ENCODE results near the gene RAET1G. TPM values are rescaled to one million over a fixed set of nuclear protein-coding genes. Genes with fewer than 3 reads are reported as not detected.

RAET1G gene
- total RNA-seq, 2 experiments from 2014 or later, result not detected

DNA sequence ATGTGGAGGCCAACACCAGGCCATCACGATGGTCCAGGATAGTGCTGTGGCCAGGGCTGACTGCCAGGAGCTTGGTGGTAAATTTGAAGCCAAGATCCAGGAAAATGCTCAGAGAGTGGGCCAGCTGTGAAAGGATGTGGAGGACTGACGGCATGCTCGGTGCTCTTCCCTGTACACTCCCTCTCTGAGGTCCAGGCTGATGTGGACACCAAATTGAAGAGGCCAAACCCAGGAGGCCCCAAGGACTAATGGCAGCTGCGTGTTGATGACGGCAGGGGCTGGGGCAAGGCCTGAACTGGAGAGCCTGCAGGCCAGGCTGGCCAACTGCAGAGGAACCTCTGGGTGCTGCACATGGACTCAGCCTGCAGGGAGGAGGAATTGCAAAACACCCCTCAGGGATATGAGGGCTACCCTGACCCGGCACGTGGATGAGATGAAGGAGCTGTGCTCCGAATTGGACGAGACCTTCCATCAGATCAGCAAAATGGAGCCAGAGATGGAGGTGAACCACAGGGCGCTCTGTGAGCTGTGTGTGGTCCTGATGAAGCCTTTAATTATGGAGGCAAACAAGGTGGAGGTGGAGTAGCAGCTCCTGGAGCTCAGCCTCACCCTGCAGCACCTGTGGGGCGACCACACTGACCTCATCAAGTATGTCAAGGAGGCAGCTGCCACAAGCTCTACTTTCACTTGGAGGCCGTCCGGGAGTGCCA is 18.1 kb downstream of the RAET1G start:
- TF ChIP-seq, protein P1, sequence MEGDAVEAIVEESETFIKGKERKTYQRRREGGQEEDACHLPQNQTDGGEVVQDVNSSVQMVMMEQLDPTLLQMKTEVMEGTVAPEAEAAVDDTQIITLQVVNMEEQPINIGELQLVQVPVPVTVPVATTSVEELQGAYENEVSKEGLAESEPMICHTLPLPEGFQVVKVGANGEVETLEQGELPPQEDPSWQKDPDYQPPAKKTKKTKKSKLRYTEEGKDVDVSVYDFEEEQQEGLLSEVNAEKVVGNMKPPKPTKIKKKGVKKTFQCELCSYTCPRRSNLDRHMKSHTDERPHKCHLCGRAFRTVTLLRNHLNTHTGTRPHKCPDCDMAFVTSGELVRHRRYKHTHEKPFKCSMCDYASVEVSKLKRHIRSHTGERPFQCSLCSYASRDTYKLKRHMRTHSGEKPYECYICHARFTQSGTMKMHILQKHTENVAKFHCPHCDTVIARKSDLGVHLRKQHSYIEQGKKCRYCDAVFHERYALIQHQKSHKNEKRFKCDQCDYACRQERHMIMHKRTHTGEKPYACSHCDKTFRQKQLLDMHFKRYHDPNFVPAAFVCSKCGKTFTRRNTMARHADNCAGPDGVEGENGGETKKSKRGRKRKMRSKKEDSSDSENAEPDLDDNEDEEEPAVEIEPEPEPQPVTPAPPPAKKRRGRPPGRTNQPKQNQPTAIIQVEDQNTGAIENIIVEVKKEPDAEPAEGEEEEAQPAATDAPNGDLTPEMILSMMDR (conservative IDR thresholded peaks at IDR 0.05; ENCODE audit: low read length), result no peak
- TF ChIP-seq EZH2phosphoT487 (IDR thresholded peaks at IDR 0.05; ENCODE audit: borderline replicate concordance, low read depth, low read length), result no peak
- no peaks in the 10 kb centered on the region for H3K4me1 ChIP-seq (ENCODE audit: insufficient read depth, low read length, poor library complexity, severe bottlenecking)
- no peak overlapping the region for H3K4me3 ChIP-seq (ENCODE audit: low read depth, low read length, poor library complexity, severe bottlenecking)
- intact Hi-C loops (cut with micrococcal nuclease; ENCODE audit: unreplicated experiment), result no loop called here
- H3K9me2 ChIP-seq (ENCODE audit: insufficient read depth, low read length), result no peaks in the 10 kb centered on the region
- BruUV-seq (replicated peaks), result no TSS peak
- H3K36me3 ChIP-seq (ENCODE audit: insufficient read depth, low read length), result no peaks in the 10 kb centered on the region
- ChIA-PET CTCF (ENCODE audit: unreplicated experiment) (no interaction called here), POLR2A (no interaction called here)
- H3K4me2 ChIP-seq (ENCODE audit: low read length), result no peak overlapping the region
- H4K20me1 ChIP-seq (ENCODE audit: insufficient read depth, low read length), result no peaks in the 10 kb centered on the region
- no peak for DNase-seq (ENCODE audit: low spot score)
- 0 out of 2 replicates have a peak, but pooled peaks cover 10% of the 10 kb centered on the region for H3K9me3 ChIP-seq (ENCODE audit: low read length)
- no peak overlapping the region for H2AFZ ChIP-seq (ENCODE audit: low read length)
- H3K27ac ChIP-seq (ENCODE audit: low read depth, low read length, poor library complexity, severe bottlenecking), result no peak overlapping the region
- no peaks in the 10 kb centered on the region for H3K79me2 ChIP-seq (ENCODE audit: insufficient read depth, low read depth, low read length)

DNA sequence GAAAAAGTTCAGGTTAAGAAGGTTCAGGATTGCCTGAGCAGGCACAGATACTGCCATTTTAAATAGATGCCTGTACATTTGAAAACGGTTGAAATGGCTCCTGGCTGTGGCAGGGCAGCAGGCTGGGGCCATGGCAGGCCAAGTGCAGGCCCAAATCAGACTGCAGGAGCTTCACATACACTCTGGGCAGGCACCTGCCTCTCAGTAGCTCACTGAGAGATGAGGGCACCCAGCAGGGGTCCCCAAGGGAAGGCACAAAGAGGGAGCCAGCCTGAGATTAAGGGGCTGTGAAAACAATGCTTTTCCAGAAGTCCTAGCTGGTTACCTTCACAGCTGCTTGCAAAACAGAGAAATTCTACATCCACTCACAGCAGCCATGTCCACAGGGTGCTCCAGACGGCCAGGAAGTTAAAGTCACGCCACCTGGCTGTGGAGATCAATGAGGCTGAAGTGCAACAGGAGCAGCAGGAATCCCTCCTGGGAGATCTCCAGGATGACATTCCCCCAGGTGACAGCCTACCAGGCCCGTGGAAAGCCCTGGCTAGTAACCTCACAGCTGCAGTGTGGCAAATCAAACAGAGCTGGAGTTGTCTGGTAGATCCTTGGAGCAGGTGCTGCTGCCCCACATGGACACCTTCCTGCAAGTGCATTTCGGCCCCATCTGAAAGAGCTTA is 18.8 kb downstream of the RAET1G start:
- H3K4me2 ChIP-seq (ENCODE audit: low read length), result no peak overlapping the region
- BruUV-seq (replicated peaks), result no TSS peak

More for the DNA sequence above, 18.8 kb downstream of the RAET1G start:
- Histone ChIP-seq H4K20me1 (ENCODE audit: insufficient read depth, low read length) (no peaks in the 10 kb centered on the region), H3K36me3 (ENCODE audit: insufficient read depth, low read length) (no peaks in the 10 kb centered on the region), H2AFZ (ENCODE audit: low read length) (no peak overlapping the region), H3K4me3 (ENCODE audit: low read depth, low read length, poor library complexity, severe bottlenecking) (no peak overlapping the region), H3K9me2 (ENCODE audit: insufficient read depth, low read length) (no peaks in the 10 kb centered on the region), H3K9me3 (ENCODE audit: low read length) (0 out of 2 replicates have a peak, but pooled peaks cover 10% of the 10 kb centered on the region), H3K27ac (ENCODE audit: low read depth, low read length, poor library complexity, severe bottlenecking) (no peak overlapping the region), H3K79me2 (ENCODE audit: insufficient read depth, low read depth, low read length) (no peaks in the 10 kb centered on the region), H3K4me1 (ENCODE audit: insufficient read depth, low read length, poor library complexity, severe bottlenecking) (no peaks in the 10 kb centered on the region)
- CTCF ChIA-PET (ENCODE audit: unreplicated experiment), result no interaction called here
- DNase-seq (ENCODE audit: low spot score), result no peak
- intact Hi-C loops (cut with micrococcal nuclease; ENCODE audit: unreplicated experiment), result no loop called here
- POLR2A ChIA-PET, result interaction anchor here (0.6 kb wide), 1 partner anchor 88 kb away, joined by 5 read pairs; no protein-coding TSS in a partner anchor
- TF ChIP-seq, protein P1 (conservative IDR thresholded peaks at IDR 0.05; ENCODE audit: low read length), result peak; percentile 29; the same call in 1 of the 2 replicates
- no peak for TF ChIP-seq EZH2phosphoT487 (IDR thresholded peaks at IDR 0.05; ENCODE audit: borderline replicate concordance, low read depth, low read length)

Measured in OCI-LY7 (cell line).